Ascending aorta (tissue), 2 donors: ENCODE measurements around the gene STRAP. TPM values are rescaled to one million over a fixed set of nuclear protein-coding genes. Genes with fewer than 3 reads are reported as not detected.
"Not testable (repeated sequence)": the region's sequence is repeated elsewhere in the genome, so short reads cannot be mapped to it uniquely, and the experiment has no call there.

Source experiments
- DNase-seq, 2 donors: peaks; one replicate each; pipeline ENCODE4 v3.0.0-alpha.2; 2019; ENCODE audit warnings: low spot score in 2 of 2
- H3K27ac ChIP-seq, 2 donors: fragments of 200-600 bp; sonication (generic); one replicate each; pipeline ENCODE4 v1.5.1; 2016 to 2017; ENCODE audit warnings: mild to moderate bottlenecking in 1 of 2
- H3K27me3 ChIP-seq: fragments of 200-600 bp; sonication (generic); one replicate; pipeline ENCODE4 v1.5.1; 2017
- H3K36me3 ChIP-seq, 2 donors: fragments of 200-600 bp; sonication (generic); one replicate each; pipeline ENCODE4 v1.5.1; 2016
- H3K4me1 ChIP-seq, 2 donors: fragments of 200-600 bp; sonication (generic); one replicate each; pipeline ENCODE4 v1.5.1; 2016 to 2017; ENCODE audit warnings: mild to moderate bottlenecking in 1 of 2
- H3K4me3 ChIP-seq, 2 donors: fragments of 200-600 bp; sonication (generic); one replicate each; pipeline ENCODE4 v1.5.1; 2016 to 2017; ENCODE audit warnings: mild to moderate bottlenecking in 1 of 2
- H3K9me3 ChIP-seq, 2 donors: fragments of 200-600 bp; sonication (generic); one replicate each; pipeline ENCODE4 v1.5.1; 2016
- intact Hi-C: fragments of 100-400 bp; cut with DNase I; formaldehyde crosslinking; loops from one replicate; pipeline ENCODE4 v1.15.1; 2023
- total RNA-seq: library from RNA; depleted of rRNA; stranded (reverse); fragments of >200 nt; gene quantifications from one replicate; pipeline ENCODE4 v1.1.0, GENCODE V29; 2016
- TF ChIP-seq, protein P1 (sequence below), 3 experiments: fragments of 200-600 bp in 2 of 3; fragments of 450-650 bp in 1 of 3; sonication (generic) in 2 of 3; IDR thresholded peaks; one replicate each; pipeline ENCODE4 v1.5.1; 2016 to 2019; ENCODE audit warnings: antibody characterized with exemption in 3 of 3, mild to moderate bottlenecking in 1 of 3, moderate library complexity in 1 of 3

STRAP gene
- total RNA-seq, 1 donor from 2014 or later = 17.1 TPM

DNA sequence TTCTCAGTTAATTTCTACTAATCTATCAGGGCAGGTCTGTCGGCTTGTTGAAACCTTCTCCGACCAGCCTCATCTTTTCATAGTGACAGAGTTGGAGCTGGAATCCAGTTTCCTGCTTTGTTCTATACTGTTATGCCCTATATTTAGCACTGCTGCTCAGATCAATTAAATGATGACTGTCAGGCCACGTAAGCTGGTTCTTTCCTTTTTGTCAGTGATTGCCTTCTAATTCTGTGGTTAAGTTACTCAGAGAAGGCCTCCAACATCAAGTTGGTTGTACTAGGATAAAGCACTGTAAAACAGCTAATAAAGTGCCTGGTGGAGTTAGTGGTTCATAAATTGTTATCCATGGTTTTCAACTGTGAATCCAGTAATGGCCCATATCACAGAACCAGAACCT, 51.6 kb downstream of the STRAP start:
- TF ChIP-seq, protein P1, sequence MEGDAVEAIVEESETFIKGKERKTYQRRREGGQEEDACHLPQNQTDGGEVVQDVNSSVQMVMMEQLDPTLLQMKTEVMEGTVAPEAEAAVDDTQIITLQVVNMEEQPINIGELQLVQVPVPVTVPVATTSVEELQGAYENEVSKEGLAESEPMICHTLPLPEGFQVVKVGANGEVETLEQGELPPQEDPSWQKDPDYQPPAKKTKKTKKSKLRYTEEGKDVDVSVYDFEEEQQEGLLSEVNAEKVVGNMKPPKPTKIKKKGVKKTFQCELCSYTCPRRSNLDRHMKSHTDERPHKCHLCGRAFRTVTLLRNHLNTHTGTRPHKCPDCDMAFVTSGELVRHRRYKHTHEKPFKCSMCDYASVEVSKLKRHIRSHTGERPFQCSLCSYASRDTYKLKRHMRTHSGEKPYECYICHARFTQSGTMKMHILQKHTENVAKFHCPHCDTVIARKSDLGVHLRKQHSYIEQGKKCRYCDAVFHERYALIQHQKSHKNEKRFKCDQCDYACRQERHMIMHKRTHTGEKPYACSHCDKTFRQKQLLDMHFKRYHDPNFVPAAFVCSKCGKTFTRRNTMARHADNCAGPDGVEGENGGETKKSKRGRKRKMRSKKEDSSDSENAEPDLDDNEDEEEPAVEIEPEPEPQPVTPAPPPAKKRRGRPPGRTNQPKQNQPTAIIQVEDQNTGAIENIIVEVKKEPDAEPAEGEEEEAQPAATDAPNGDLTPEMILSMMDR (IDR thresholded peaks at IDR 0.05) = no peak
- intact Hi-C loops = no loop called here

DNA sequence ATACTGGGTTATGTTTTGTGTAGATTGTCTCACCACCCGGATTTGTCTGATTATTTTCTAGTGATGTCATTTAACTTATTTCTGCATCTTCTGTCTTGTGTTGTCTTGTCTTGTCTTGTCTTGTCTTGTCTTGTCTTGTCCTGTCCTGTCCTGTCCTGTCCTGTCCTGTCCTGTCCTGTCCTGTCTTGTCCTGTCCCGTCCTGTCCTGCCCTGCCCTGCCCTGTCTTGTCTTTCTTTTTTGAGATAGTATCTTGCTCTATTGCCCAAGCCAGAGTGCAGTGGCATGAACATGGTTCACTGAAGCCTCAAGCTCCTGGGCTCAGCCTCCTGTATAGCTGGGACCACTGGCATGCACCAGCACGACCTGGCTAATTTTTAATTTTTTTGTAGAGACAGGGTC, 54.6 kb downstream of the STRAP start:
- H3K36me3 ChIP-seq = peaks cover 0 to 3% of the 10 kb centered on the region in 2 donors
- H3K27me3 ChIP-seq = no peaks in the 10 kb centered on the region
- intact Hi-C loops = no loop called here

More for the DNA sequence above, 51.6 kb downstream of the STRAP start:
- no peaks in the 10 kb centered on the region for H3K36me3 ChIP-seq
- no peak for DNase-seq
- H3K9me3 ChIP-seq = peaks cover 0 to 2% of the 10 kb centered on the region in 2 donors
- no peak overlapping the region for H3K4me3 ChIP-seq
- no peak overlapping the region for H3K27ac ChIP-seq
- no peaks in the 10 kb centered on the region for H3K27me3 ChIP-seq
- H3K4me1 ChIP-seq = peaks cover 0 to under 1% of the 10 kb centered on the region in 2 donors

DNA sequence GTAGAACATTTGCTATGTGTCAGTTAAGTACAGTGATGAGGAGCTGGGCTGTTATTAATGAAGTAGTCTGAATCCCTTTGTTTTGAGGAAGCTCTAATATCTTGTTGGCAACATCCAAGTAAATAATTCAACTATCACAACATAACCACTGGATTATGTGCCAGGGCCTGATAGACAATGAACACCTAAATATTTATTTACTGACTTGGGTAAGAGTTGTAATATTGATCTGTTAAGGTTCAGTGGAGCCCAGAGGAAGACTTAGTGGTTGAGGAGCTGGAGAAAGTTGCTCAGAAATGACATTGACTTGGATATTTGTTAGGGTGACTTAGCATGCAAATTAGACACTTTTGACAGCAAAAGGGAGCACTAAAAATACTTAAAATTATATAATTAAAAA, 55.7 kb downstream of the STRAP start:
- intact Hi-C loops = no loop called here
- H3K27me3 ChIP-seq = no peaks in the 10 kb centered on the region
- peaks cover 0 to 3% of the 10 kb centered on the region in 2 donors for H3K36me3 ChIP-seq
- no peak for DNase-seq
- TF ChIP-seq, protein P1 (IDR thresholded peaks at IDR 0.05) = no peak
- no peak overlapping the region for H3K27ac ChIP-seq
- H3K4me3 ChIP-seq = no peak overlapping the region
- no peaks in the 10 kb centered on the region for H3K4me1 ChIP-seq
- peaks cover 0 to 17% of the 10 kb centered on the region in 2 donors for H3K9me3 ChIP-seq

More for the DNA sequence above, 54.6 kb downstream of the STRAP start:
- Histone ChIP-seq H3K9me3 (peaks cover 0 to 17% of the 10 kb centered on the region in 2 donors), H3K27ac (no peak overlapping the region), H3K4me1 (no peaks in the 10 kb centered on the region), H3K4me3 (no peak overlapping the region)
- TF ChIP-seq, protein P1 (IDR thresholded peaks at IDR 0.05) = no peak
- DNase-seq = no peak

GRCh38 chr12:15939111-15939510, 56.9 kb downstream of the STRAP start:
- H3K9me3 ChIP-seq = peaks cover 0 to 17% of the 10 kb centered on the region in 2 donors
- H3K4me3 ChIP-seq = no peak overlapping the region
- TF ChIP-seq, protein P1 (IDR thresholded peaks at IDR 0.05) = no peak
- no peak for DNase-seq
- no peaks in the 10 kb centered on the region for H3K27me3 ChIP-seq
- intact Hi-C loops = no loop called here
- peaks cover 0 to 3% of the 10 kb centered on the region in 2 donors for H3K36me3 ChIP-seq
- H3K4me1 ChIP-seq = no peaks in the 10 kb centered on the region
- H3K27ac ChIP-seq = no peak overlapping the region

DNA sequence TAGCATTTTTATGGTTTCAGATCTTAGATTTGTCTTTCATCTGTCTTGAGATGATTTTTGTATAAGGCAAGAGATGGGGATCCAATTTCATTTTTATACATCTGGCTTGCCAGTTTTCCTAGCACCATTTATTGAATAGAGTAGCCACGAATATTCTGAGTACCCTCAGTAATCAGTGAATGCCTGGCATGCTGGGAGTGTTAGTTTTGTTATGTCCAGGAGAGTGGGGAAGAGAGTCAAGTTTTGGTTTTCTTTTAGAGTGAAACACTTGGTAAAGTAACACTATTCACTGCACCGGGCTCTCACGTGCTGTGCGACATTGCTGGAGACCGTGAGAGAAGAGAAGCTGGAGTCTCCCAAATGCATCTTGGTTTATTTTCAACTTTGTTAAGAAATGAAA, 60.3 kb downstream of the STRAP start:
- Histone ChIP-seq H3K4me1 (no peaks in the 10 kb centered on the region), H3K27ac (no peak overlapping the region), H3K36me3 (peaks cover 0 to 3% of the 10 kb centered on the region in 2 donors), H3K4me3 (no peak overlapping the region), H3K27me3 (no peaks in the 10 kb centered on the region), H3K9me3 (peaks cover 0 to 17% of the 10 kb centered on the region in 2 donors)
- no peak for DNase-seq
- TF ChIP-seq, protein P1 (IDR thresholded peaks at IDR 0.05) = no peak
- intact Hi-C loops = no loop called here

GRCh38 chr12:15943519-15943918, 61.3 kb downstream of the STRAP start:
- H3K36me3 ChIP-seq, DNase-seq, intact Hi-C loops, H3K27ac ChIP-seq, H3K4me1 ChIP-seq, H3K4me3 ChIP-seq, H3K27me3 ChIP-seq: not testable (repeated sequence)
- H3K9me3 ChIP-seq = peaks cover 0 to 17% of the 10 kb centered on the region in 2 donors

- DNase-seq, H3K4me3 ChIP-seq, intact Hi-C loops, H3K36me3 ChIP-seq, H3K4me1 ChIP-seq, H3K27me3 ChIP-seq, H3K27ac ChIP-seq, H3K9me3 ChIP-seq: not testable (repeated sequence)
Observed at GRCh38 chr12:15948461-15948860, 66.3 kb downstream of the STRAP start.
